DND-41 (cell line): ENCODE measurements around the gene ADCY2.

Experiments used
- EZH2 ChIP-seq: IDR thresholded peaks from 3 replicates; pipeline ENCODE4 v1.6.1; 2012; ENCODE audit warnings: borderline replicate concordance, low read depth, mild to moderate bottlenecking, moderate library complexity, low read length, inconsistent platforms; ENCODE audit not compliant: severe bottlenecking
- TF ChIP-seq, protein P1 (sequence below): IDR thresholded peaks from 2 replicates; pipeline ENCODE4 v1.5.1; 2012; ENCODE audit warnings: borderline replicate concordance, low read length, moderate library complexity, mild to moderate bottlenecking; ENCODE audit not compliant: poor library complexity, severe bottlenecking; ENCODE audit errors: extremely low read depth

DNA sequence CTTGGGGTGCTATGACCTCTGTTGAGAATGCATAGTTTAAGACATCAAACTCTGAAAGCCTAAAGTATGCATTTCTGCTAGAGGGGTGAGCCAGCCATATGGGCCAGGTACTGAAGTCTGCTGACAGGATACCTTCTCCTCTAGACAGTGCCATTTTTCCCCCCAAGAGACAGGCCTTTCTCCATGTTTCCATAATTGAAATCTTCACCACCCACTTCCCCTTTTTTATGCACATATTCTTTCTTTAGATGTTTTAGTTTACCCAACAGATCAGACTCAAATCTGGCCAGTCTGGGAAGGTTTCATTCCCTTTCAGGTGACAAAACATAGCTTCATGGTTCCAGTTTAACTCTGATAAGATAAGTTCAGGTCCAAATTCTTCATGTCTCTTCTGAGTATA is 212.8 kb downstream of the ADCY2 start:
- TF ChIP-seq, protein P1, sequence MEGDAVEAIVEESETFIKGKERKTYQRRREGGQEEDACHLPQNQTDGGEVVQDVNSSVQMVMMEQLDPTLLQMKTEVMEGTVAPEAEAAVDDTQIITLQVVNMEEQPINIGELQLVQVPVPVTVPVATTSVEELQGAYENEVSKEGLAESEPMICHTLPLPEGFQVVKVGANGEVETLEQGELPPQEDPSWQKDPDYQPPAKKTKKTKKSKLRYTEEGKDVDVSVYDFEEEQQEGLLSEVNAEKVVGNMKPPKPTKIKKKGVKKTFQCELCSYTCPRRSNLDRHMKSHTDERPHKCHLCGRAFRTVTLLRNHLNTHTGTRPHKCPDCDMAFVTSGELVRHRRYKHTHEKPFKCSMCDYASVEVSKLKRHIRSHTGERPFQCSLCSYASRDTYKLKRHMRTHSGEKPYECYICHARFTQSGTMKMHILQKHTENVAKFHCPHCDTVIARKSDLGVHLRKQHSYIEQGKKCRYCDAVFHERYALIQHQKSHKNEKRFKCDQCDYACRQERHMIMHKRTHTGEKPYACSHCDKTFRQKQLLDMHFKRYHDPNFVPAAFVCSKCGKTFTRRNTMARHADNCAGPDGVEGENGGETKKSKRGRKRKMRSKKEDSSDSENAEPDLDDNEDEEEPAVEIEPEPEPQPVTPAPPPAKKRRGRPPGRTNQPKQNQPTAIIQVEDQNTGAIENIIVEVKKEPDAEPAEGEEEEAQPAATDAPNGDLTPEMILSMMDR: no peak
- no peak for TF ChIP-seq EZH2
